ENCODE measurements around the gene KIF1A. TPM values are rescaled to one million over a fixed set of nuclear protein-coding genes. Genes with fewer than 3 reads are reported as not detected.
"Not testable (repeated sequence)": the region's sequence is repeated elsewhere in the genome, so short reads cannot be mapped to it uniquely, and the experiment has no call there.

KIF1A gene
- polyA plus RNA-seq, 1 donor, result 15.8 TPM

- H3K9me3 ChIP-seq (ENCODE audit: control insufficient read depth, low read depth, low read length); H3K4me3 ChIP-seq (ENCODE audit: low read length); H3K36me3 ChIP-seq (ENCODE audit: control insufficient read depth, insufficient read depth, low read length); H3K27ac ChIP-seq (ENCODE audit: low read length); H3K4me1 ChIP-seq (ENCODE audit: control insufficient read depth, insufficient read depth, low read length); DNase-seq: not testable (repeated sequence)
- peaks cover 13% of the 10 kb centered on the region for H3K27me3 ChIP-seq (ENCODE audit: control insufficient read depth, insufficient read depth, low read length)
- no CpG with 5 or more reads among the region's 33 CpGs for WGBS (ENCODE audit: insufficient coverage, low lambda C conversion rate)
Measured at GRCh38 chr2:240698852-240699561, 121.0 kb downstream of the KIF1A start.

- not testable (repeated sequence) for H3K4me3 ChIP-seq (ENCODE audit: low read length); H3K27me3 ChIP-seq (ENCODE audit: control insufficient read depth, insufficient read depth, low read length); H3K4me1 ChIP-seq (ENCODE audit: control insufficient read depth, insufficient read depth, low read length); H3K27ac ChIP-seq (ENCODE audit: low read length); DNase-seq; H3K36me3 ChIP-seq (ENCODE audit: control insufficient read depth, insufficient read depth, low read length); H3K9me3 ChIP-seq (ENCODE audit: control insufficient read depth, low read depth, low read length)
- no CpG with 5 or more reads among the region's 13 CpGs for WGBS (ENCODE audit: insufficient coverage, low lambda C conversion rate)
Measured at GRCh38 chr2:240696469-240696868, 123.5 kb downstream of the KIF1A start.

- no CpG with 5 or more reads among the region's 19 CpGs for WGBS (ENCODE audit: insufficient coverage, low lambda C conversion rate)
- not testable (repeated sequence) for DNase-seq; H3K9me3 ChIP-seq (ENCODE audit: control insufficient read depth, low read depth, low read length)
Measured at GRCh38 chr2:240695593-240695992, 124.4 kb downstream of the KIF1A start.

GRCh38 chr2:240694304-240694703 lies 125.7 kb downstream of the KIF1A start:
- not testable (repeated sequence) for H3K4me3 ChIP-seq (ENCODE audit: low read length); H3K27me3 ChIP-seq (ENCODE audit: control insufficient read depth, insufficient read depth, low read length); H3K4me1 ChIP-seq (ENCODE audit: control insufficient read depth, insufficient read depth, low read length); H3K27ac ChIP-seq (ENCODE audit: low read length); DNase-seq; H3K9me3 ChIP-seq (ENCODE audit: control insufficient read depth, low read depth, low read length); H3K36me3 ChIP-seq (ENCODE audit: control insufficient read depth, insufficient read depth, low read length)
- WGBS (ENCODE audit: insufficient coverage, low lambda C conversion rate), result no CpG with 5 or more reads among the region's 12 CpGs

More at GRCh38 chr2:240695593-240695992, 124.4 kb downstream of the KIF1A start:
- not testable (repeated sequence) for H3K4me3 ChIP-seq (ENCODE audit: low read length); H3K36me3 ChIP-seq (ENCODE audit: control insufficient read depth, insufficient read depth, low read length); H3K4me1 ChIP-seq (ENCODE audit: control insufficient read depth, insufficient read depth, low read length); H3K27me3 ChIP-seq (ENCODE audit: control insufficient read depth, insufficient read depth, low read length); H3K27ac ChIP-seq (ENCODE audit: low read length)

- WGBS (ENCODE audit: insufficient coverage, low lambda C conversion rate), result no CpG with 5 or more reads among the region's 34 CpGs
- not testable (repeated sequence) for H3K9me3 ChIP-seq (ENCODE audit: control insufficient read depth, low read depth, low read length); H3K4me3 ChIP-seq (ENCODE audit: low read length); H3K36me3 ChIP-seq (ENCODE audit: control insufficient read depth, insufficient read depth, low read length); H3K27me3 ChIP-seq (ENCODE audit: control insufficient read depth, insufficient read depth, low read length); DNase-seq; H3K27ac ChIP-seq (ENCODE audit: low read length)
- peaks cover 10% of the 10 kb centered on the region for H3K4me1 ChIP-seq (ENCODE audit: control insufficient read depth, insufficient read depth, low read length)
Measured at GRCh38 chr2:240692583-240693561, 127.1 kb downstream of the KIF1A start.

- H3K4me3 ChIP-seq (ENCODE audit: low read length); H3K27ac ChIP-seq (ENCODE audit: low read length): not testable (repeated sequence)
- WGBS (ENCODE audit: insufficient coverage, low lambda C conversion rate), result no CpG with 5 or more reads among the region's 37 CpGs
Measured at GRCh38 chr2:240691631-240692420, 128.2 kb downstream of the KIF1A start, which contains the start of gene AQP12A. Gene AQP12A, plus strand, starts transcription at chr2:240691866. Its CDS starts 48 bp downstream, at chr2:240691914.

GRCh38 chr2:240691075-240691427 lies 129.0 kb downstream of the KIF1A start:
- H3K27ac ChIP-seq (ENCODE audit: low read length); H3K36me3 ChIP-seq (ENCODE audit: control insufficient read depth, insufficient read depth, low read length); H3K27me3 ChIP-seq (ENCODE audit: control insufficient read depth, insufficient read depth, low read length); H3K9me3 ChIP-seq (ENCODE audit: control insufficient read depth, low read depth, low read length); H3K4me3 ChIP-seq (ENCODE audit: low read length): not testable (repeated sequence)
- peak in 1 of 2 donors; percentile 45 for DNase-seq
- no CpG with 5 or more reads among the region's 2 CpGs for WGBS (ENCODE audit: insufficient coverage, low lambda C conversion rate)
- peaks cover 27% of the 10 kb centered on the region for H3K4me1 ChIP-seq (ENCODE audit: control insufficient read depth, insufficient read depth, low read length)

More at GRCh38 chr2:240691631-240692420, 128.2 kb downstream of the KIF1A start, which contains the start of gene AQP12A:
- H3K4me1 ChIP-seq (ENCODE audit: control insufficient read depth, insufficient read depth, low read length), result peaks cover 21% of the 10 kb centered on the region
- not testable (repeated sequence) for H3K36me3 ChIP-seq (ENCODE audit: control insufficient read depth, insufficient read depth, low read length); H3K27me3 ChIP-seq (ENCODE audit: control insufficient read depth, insufficient read depth, low read length); DNase-seq; H3K9me3 ChIP-seq (ENCODE audit: control insufficient read depth, low read depth, low read length)

GRCh38 chr2:240690421-240691074 lies 129.5 kb downstream of the KIF1A start:
- not testable (repeated sequence) for DNase-seq; H3K27ac ChIP-seq (ENCODE audit: low read length); H3K9me3 ChIP-seq (ENCODE audit: control insufficient read depth, low read depth, low read length); H3K36me3 ChIP-seq (ENCODE audit: control insufficient read depth, insufficient read depth, low read length); H3K4me3 ChIP-seq (ENCODE audit: low read length); H3K27me3 ChIP-seq (ENCODE audit: control insufficient read depth, insufficient read depth, low read length)
- WGBS (ENCODE audit: insufficient coverage, low lambda C conversion rate), result no CpG with 5 or more reads among the region's 18 CpGs
- H3K4me1 ChIP-seq (ENCODE audit: control insufficient read depth, insufficient read depth, low read length), result peaks cover 32% of the 10 kb centered on the region

GRCh38 chr2:240689975-240690374 lies 130.0 kb downstream of the KIF1A start:
- H3K27ac ChIP-seq (ENCODE audit: low read length), result no peak overlapping the region
- peaks cover 33% of the 10 kb centered on the region for H3K4me1 ChIP-seq (ENCODE audit: control insufficient read depth, insufficient read depth, low read length)
- H3K27me3 ChIP-seq (ENCODE audit: control insufficient read depth, insufficient read depth, low read length), result no peaks in the 10 kb centered on the region
- WGBS (ENCODE audit: insufficient coverage, low lambda C conversion rate), result no CpG with 5 or more reads among the region's 11 CpGs
- H3K4me3 ChIP-seq (ENCODE audit: low read length), result no peak overlapping the region
- DNase-seq, result no peak
- H3K9me3 ChIP-seq (ENCODE audit: control insufficient read depth, low read depth, low read length), result peaks cover 2% of the 10 kb centered on the region
- no peaks in the 10 kb centered on the region for H3K36me3 ChIP-seq (ENCODE audit: control insufficient read depth, insufficient read depth, low read length)
